ENCODE results near the gene PPP1CC. TPM values are rescaled to one million over a fixed set of nuclear protein-coding genes. Genes with fewer than 3 reads are reported as not detected.

The PPP1CC gene
- total RNA-seq, 1 donor from 2014 or later, result 90.6 TPM

- H3K4me3 ChIP-seq, result peak overlapping the region; percentile 67
- H3K36me3 ChIP-seq, result no peaks in the 10 kb centered on the region
- intact Hi-C loops (cut with DNase I), result no loop called here
- H3K4me1 ChIP-seq, result peaks cover 17% of the 10 kb centered on the region
- peak overlapping the region; percentile 71 for H3K27ac ChIP-seq
- ATAC-seq, result peak; percentile 72
- TF ChIP-seq CTCF (IDR thresholded peaks at IDR 0.05), result no peak
- no peaks in the 10 kb centered on the region for H3K27me3 ChIP-seq
- no peaks in the 10 kb centered on the region for H3K9me3 ChIP-seq
- DNase-seq, result peak; percentile 86
Measured at GRCh38 chr12:110689281-110690126, 53.2 kb downstream of the PPP1CC start.

GRCh38 chr12:110688446-110689280 is 54.0 kb downstream of the PPP1CC start, which contains the start of gene HVCN1:
Gene HVCN1 (minus strand): TSS chr12:110689115. CDS start chr12:110683245, 5,870 bp downstream.
- Histone ChIP-seq H3K36me3 (no peaks in the 10 kb centered on the region), H3K27me3 (no peaks in the 10 kb centered on the region), H3K27ac (peak within 1 kb of the TSS; percentile 71), H3K9me3 (no peaks in the 10 kb centered on the region), H3K4me1 (peaks cover 17% of the 10 kb centered on the region), H3K4me3 (peak within 1 kb of the TSS; percentile 67)
- DNase-seq, result peak; percentile 78
- ATAC-seq, result peak; percentile 82
- intact Hi-C loops (cut with DNase I), result no loop called here
- TF ChIP-seq CTCF (IDR thresholded peaks at IDR 0.05), result no peak

GRCh38 chr12:110687396-110688169 is 55.1 kb downstream of the PPP1CC start:
- no peaks in the 10 kb centered on the region for H3K36me3 ChIP-seq
- intact Hi-C loops (cut with DNase I), result no loop called here
- TF ChIP-seq CTCF (IDR thresholded peaks at IDR 0.05), result no peak
- no peaks in the 10 kb centered on the region for H3K9me3 ChIP-seq
- peak; percentile 7 for ATAC-seq
- H3K4me3 ChIP-seq, result peak overlapping the region; percentile 67
- peaks cover 17% of the 10 kb centered on the region for H3K4me1 ChIP-seq
- no peaks in the 10 kb centered on the region for H3K27me3 ChIP-seq
- no peak for DNase-seq
- H3K27ac ChIP-seq, result no peak overlapping the region

- intact Hi-C loops (cut with DNase I), result no loop called here
- Histone ChIP-seq H3K4me1 (peaks cover 17% of the 10 kb centered on the region), H3K27me3 (no peaks in the 10 kb centered on the region), H3K36me3 (no peaks in the 10 kb centered on the region), H3K4me3 (no peak overlapping the region), H3K9me3 (no peaks in the 10 kb centered on the region), H3K27ac (no peak overlapping the region)
- TF ChIP-seq CTCF (IDR thresholded peaks at IDR 0.05), result no peak
- ATAC-seq (no peak), DNase-seq (no peak)
Measured at GRCh38 chr12:110686294-110686903, 56.3 kb downstream of the PPP1CC start.

GRCh38 chr12:110684312-110684836 is 58.3 kb downstream of the PPP1CC start:
- DNase-seq, result no peak
- no peak for ATAC-seq
- H3K27ac ChIP-seq, result no peak overlapping the region
- H3K9me3 ChIP-seq, result no peaks in the 10 kb centered on the region
- H3K36me3 ChIP-seq, result no peaks in the 10 kb centered on the region
- H3K4me3 ChIP-seq, result no peak overlapping the region
- no peaks in the 10 kb centered on the region for H3K27me3 ChIP-seq
- no peak for TF ChIP-seq CTCF (IDR thresholded peaks at IDR 0.05)
- H3K4me1 ChIP-seq, result peaks cover 8% of the 10 kb centered on the region
- intact Hi-C loops (cut with DNase I), result no loop called here
